GM23338 (cell line): ENCODE measurements around the gene EIF4G3. TPM values are rescaled to one million over a fixed set of nuclear protein-coding genes. Genes with fewer than 3 reads are reported as not detected.
"Not testable (repeated sequence)": the region's sequence is repeated elsewhere in the genome, so short reads cannot be mapped to it uniquely, and the experiment has no call there.

Experiments used
- ATAC-seq: fragments of 200-7000 bp; cut with Tn5 transposase; 3 replicates; pipeline ENCODE4 v1.9.1; 2020
- DNase-seq: peaks from one replicate; pipeline ENCODE4 v3.0.0-alpha.2; 2015; ENCODE audit warnings: low spot score
- H2AFZ ChIP-seq: fragments of 200-600 bp; sonication (generic); 2 replicates; pipeline ENCODE4 v1.8.0; 2016; ENCODE audit warnings: antibody characterized with exemption, mild to moderate bottlenecking, moderate library complexity
- H3F3A ChIP-seq: fragments of 200-600 bp; sonication (generic); replicated peaks from 2 replicates; pipeline ENCODE4 v1.8.0; 2017; ENCODE audit warnings: antibody characterized with exemption, mixed run types, low read depth
- H3K27ac ChIP-seq: fragments of 200-600 bp; sonication (generic); 2 replicates; pipeline ENCODE4 v1.6.1; 2016; ENCODE audit warnings: low read depth
- H3K27me3 ChIP-seq: fragments of 200-600 bp; sonication (generic); 2 replicates; pipeline ENCODE4 v1.8.0; 2016; ENCODE audit warnings: mild to moderate bottlenecking, mixed run types, moderate library complexity; ENCODE audit not compliant: insufficient read depth
- H3K36me3 ChIP-seq: fragments of 200-600 bp; sonication (generic); 2 replicates; pipeline ENCODE4 v1.8.0; 2016; ENCODE audit warnings: mild to moderate bottlenecking; ENCODE audit not compliant: insufficient read depth
- H3K4me1 ChIP-seq: fragments of 200-600 bp; sonication (generic); 2 replicates; pipeline ENCODE4 v1.8.0; 2016; ENCODE audit warnings: mild to moderate bottlenecking, moderate library complexity; ENCODE audit not compliant: insufficient read depth
- H3K4me2 ChIP-seq: fragments of 200-600 bp; sonication (generic); 2 replicates; pipeline ENCODE4 v1.7.1; 2017; ENCODE audit warnings: mixed run types
- H3K4me3 ChIP-seq: fragments of 200-600 bp; sonication (generic); 2 replicates; pipeline ENCODE4 v1.6.1; 2016; ENCODE audit warnings: mixed run types
- H3K79me2 ChIP-seq: fragments of 200-600 bp; sonication (generic); replicated peaks from 2 replicates; pipeline ENCODE4 v1.8.0; 2017; ENCODE audit warnings: mild to moderate bottlenecking; ENCODE audit not compliant: insufficient read depth
- H3K9me2 ChIP-seq: fragments of 200-600 bp; sonication (generic); 2 replicates; pipeline ENCODE4 v1.8.0; 2017; ENCODE audit not compliant: insufficient read depth
- H4K20me1 ChIP-seq: fragments of 200-600 bp; sonication (generic); replicated peaks from 2 replicates; pipeline ENCODE4 v1.8.0; 2017; ENCODE audit warnings: mild to moderate bottlenecking; ENCODE audit not compliant: insufficient read depth
- H3K27ac Mint-ChIP-seq: 2 replicates; pipeline ENCODE4 v1.8.0; 2020; ENCODE audit warnings: inconsistent platforms, mild to moderate bottlenecking, moderate library complexity, mixed read lengths
- H3K27me3 Mint-ChIP-seq: 3 replicates; pipeline ENCODE4 v1.8.0; 2022; ENCODE audit warnings: low read depth, mild to moderate bottlenecking, moderate library complexity, mixed read lengths, inconsistent platforms; ENCODE audit not compliant: insufficient read depth, poor library complexity
- H3K36me3 Mint-ChIP-seq: 3 replicates; pipeline ENCODE4 v1.8.0; 2021; ENCODE audit warnings: low read depth, mild to moderate bottlenecking, inconsistent platforms, moderate library complexity, mixed read lengths
- H3K4me1 Mint-ChIP-seq: 3 replicates; pipeline ENCODE4 v1.8.0; 2020; ENCODE audit warnings: mild to moderate bottlenecking, inconsistent platforms, mixed read lengths
- H3K4me3 Mint-ChIP-seq: 3 replicates; pipeline ENCODE4 v1.8.0; 2021; ENCODE audit warnings: moderate library complexity, mild to moderate bottlenecking, inconsistent platforms, mixed read lengths
- H3K9me3 Mint-ChIP-seq: 3 replicates; pipeline ENCODE4 v1.8.0; 2020; ENCODE audit warnings: moderate library complexity, mild to moderate bottlenecking, inconsistent platforms, mixed read lengths
- CTCF ChIP-seq, 2 experiments: fragments of 200-600 bp in 1 of 2; sonication (generic) in 1 of 2; conservative IDR thresholded peaks; 2 replicates each; pipeline versions ENCODE4 v1.5.1 to v1.6.1; 2016 to 2017; ENCODE audit warnings: antibody characterized with exemption in 2 of 2, low read depth in 2 of 2, mild to moderate bottlenecking in 2 of 2, moderate library complexity in 1 of 2
- EZH2phosphoT487 ChIP-seq: fragments of 200-600 bp; sonication (generic); IDR thresholded peaks from one replicate; pipeline ENCODE4 v1.8.1; 2018; ENCODE audit warnings: antibody characterized with exemption; ENCODE audit not compliant: unreplicated experiment
- JUNB ChIP-seq: IDR thresholded peaks from one replicate; pipeline ENCODE4 v1.6.1; 2016; ENCODE audit warnings: antibody characterized with exemption; ENCODE audit not compliant: unreplicated experiment
- NANOG ChIP-seq: IDR thresholded peaks from 2 replicates; pipeline ENCODE4 v1.6.1; 2016; ENCODE audit warnings: antibody characterized with exemption, borderline replicate concordance
- STAT1 ChIP-seq: IDR thresholded peaks from one replicate; pipeline ENCODE4 v1.6.1; 2016; ENCODE audit warnings: antibody characterized with exemption; ENCODE audit not compliant: unreplicated experiment
- ZNF114 ChIP-seq: fragments of 250-450 bp; sonication (Bioruptor Pico); IDR thresholded peaks from 2 replicates; pipeline ENCODE4 v1.5.0; 2020; ENCODE audit warnings: mild to moderate bottlenecking, moderate library complexity
- ZNF331 ChIP-seq: fragments of 250-450 bp; sonication (Bioruptor Pico); IDR thresholded peaks from 2 replicates; pipeline ENCODE4 v1.5.0; 2020; ENCODE audit warnings: low read depth, mild to moderate bottlenecking, moderate library complexity
- polyA plus RNA-seq: library from polyadenylated mRNA; unstranded; fragments of >200 nt; fragmentation: Nextera tagmentation; extraction: Ambion mirVana; gene quantifications from 2 replicates; pipeline ENCODE4 v1.2.1, GENCODE V29; 2016
- total RNA-seq: library from RNA; depleted of rRNA; stranded (reverse); fragments of >200 nt; shearing (Covaris generic); gene quantifications from 2 replicates; pipeline ENCODE4 v1.2.3, GENCODE V29; 2014

Gene EIF4G3
- total and polyA plus RNA-seq, 2 experiments from 2014 or later, result 37.9 to 68.1 TPM

- H3F3A ChIP-seq, H2AFZ ChIP-seq, H3K27me3 Mint-ChIP-seq, H3K27ac ChIP-seq, H4K20me1 ChIP-seq, H3K36me3 ChIP-seq, H3K4me1 Mint-ChIP-seq, H3K4me3 ChIP-seq, H3K9me2 ChIP-seq, ATAC-seq, H3K4me2 ChIP-seq, H3K9me3 Mint-ChIP-seq, H3K4me3 Mint-ChIP-seq, H3K27ac Mint-ChIP-seq, DNase-seq, H3K4me1 ChIP-seq, H3K27me3 ChIP-seq: not testable (repeated sequence)
- H3K79me2 ChIP-seq, result peaks cover 75% of the 10 kb centered on the region
- peaks cover 31% of the 10 kb centered on the region for H3K36me3 Mint-ChIP-seq
Measured at GRCh38 chr1:21024136-21024896, 152.4 kb downstream of the EIF4G3 start.

DNA sequence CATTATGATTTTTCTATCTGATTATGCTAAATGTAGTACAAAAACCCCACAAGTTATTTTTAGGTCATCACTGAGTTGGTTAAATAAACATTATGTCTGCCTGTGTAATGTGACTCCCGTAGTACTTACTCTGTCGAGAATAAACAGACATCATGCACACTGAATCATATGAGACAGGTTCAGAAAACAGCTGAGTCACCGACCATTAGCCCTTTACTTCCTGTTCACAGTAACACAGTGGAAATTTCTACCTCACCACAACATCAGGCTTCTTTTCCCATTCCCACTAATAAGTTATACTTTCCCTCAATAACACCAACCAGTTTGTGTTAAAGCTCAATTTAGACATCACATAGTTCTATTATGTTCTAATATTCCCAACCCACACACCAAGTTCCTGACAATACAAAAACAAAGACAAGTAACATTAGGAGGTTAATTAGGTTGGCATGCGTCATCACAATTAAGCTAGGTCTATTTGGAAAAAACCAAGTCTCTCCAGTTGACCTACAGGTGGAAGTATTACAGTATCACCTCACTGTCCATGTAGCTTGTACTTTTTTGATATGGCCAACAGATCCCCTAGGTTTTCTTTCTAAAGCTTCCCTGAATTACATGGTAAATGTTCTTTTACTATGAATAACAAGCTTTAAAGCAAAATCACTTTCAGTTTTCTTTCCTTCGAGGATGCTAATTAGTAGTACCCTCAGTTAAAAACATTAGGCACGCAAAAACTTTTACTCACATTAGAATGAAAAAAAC is 154.2 kb downstream of the EIF4G3 start:
- Histone ChIP-seq H3K27me3 (no peaks in the 10 kb centered on the region), H3K4me1 (0 out of 2 replicates have a peak, but pooled peaks cover 3% of the 10 kb centered on the region), H3K4me2 (no peak overlapping the region), H3K4me3 (no peak overlapping the region), H3K27ac (0 out of 2 replicates have a peak overlapping the region, but pooled peaks have one; percentile 28), H2AFZ (no peak overlapping the region), H3K79me2 (peaks cover 78% of the 10 kb centered on the region), H4K20me1 (no peaks in the 10 kb centered on the region; the same call in 1 of the 2 replicates), H3F3A (no peaks in the 10 kb centered on the region), H3K9me2 (no peaks in the 10 kb centered on the region), H3K36me3 (no peaks in the 10 kb centered on the region)
- H3K36me3 Mint-ChIP-seq, result peaks cover 29% of the 10 kb centered on the region
- no peaks in the 10 kb centered on the region for H3K9me3 Mint-ChIP-seq
- ATAC-seq (no peak), DNase-seq (no peak)
- H3K27me3 Mint-ChIP-seq, result no peaks in the 10 kb centered on the region
- H3K27ac Mint-ChIP-seq, result peak overlapping the region; percentile 80
- no peak overlapping the region for H3K4me3 Mint-ChIP-seq
- H3K4me1 Mint-ChIP-seq, result peaks cover 8% of the 10 kb centered on the region; the same call in 2 of the 3 replicates
- no peak for TF ChIP-seq CTCF (conservative IDR thresholded peaks at IDR 0.05; ENCODE audit: low read depth in 2 of 2)

GRCh38 chr1:21021311-21021710 is 155.4 kb downstream of the EIF4G3 start:
- peaks cover 79% of the 10 kb centered on the region for H3K79me2 ChIP-seq
- no peak overlapping the region for H3K4me2 ChIP-seq
- no peaks in the 10 kb centered on the region for H3K9me2 ChIP-seq
- Mint-ChIP-seq H3K4me3 (no peak overlapping the region), H3K9me3 (no peaks in the 10 kb centered on the region), H3K36me3 (peaks cover 33% of the 10 kb centered on the region), H3K27ac (no peak overlapping the region), H3K4me1 (peaks cover 8% of the 10 kb centered on the region; the same call in 2 of the 3 replicates), H3K27me3 (no peaks in the 10 kb centered on the region)
- no peaks in the 10 kb centered on the region for H3K27me3 ChIP-seq
- no peaks in the 10 kb centered on the region for H3K36me3 ChIP-seq
- no peaks in the 10 kb centered on the region for H4K20me1 ChIP-seq
- peak overlapping the region; percentile 28; the same call in 1 of the 2 replicates for H3K27ac ChIP-seq
- DNase-seq, result no peak
- no peak for ATAC-seq
- 0 out of 2 replicates have a peak, but pooled peaks cover 3% of the 10 kb centered on the region for H3K4me1 ChIP-seq
- no peaks in the 10 kb centered on the region for H3F3A ChIP-seq
- no peak overlapping the region for H2AFZ ChIP-seq
- H3K4me3 ChIP-seq, result no peak overlapping the region
- no peak for TF ChIP-seq NANOG
- no peak for TF ChIP-seq JUNB
- no peak for TF ChIP-seq ZNF331 (CRISPR knock-in tag)
- no peak for TF ChIP-seq ZNF114
- TF ChIP-seq STAT1, result no peak
- no peak for TF ChIP-seq EZH2phosphoT487
